Progenitor cell of endocrine pancreas (in vitro differentiated cells): ENCODE results near the gene SLC6A6. TPM values are rescaled to one million over a fixed set of nuclear protein-coding genes. Genes with fewer than 3 reads are reported as not detected.

Source experiments
- DNase-seq: peaks from one replicate; pipeline ENCODE4 v3.0.0; 2021; ENCODE audit warnings: low spot score; ENCODE audit not compliant: unreplicated experiment
- H3K27ac Mint-ChIP-seq: 2 replicates; pipeline ENCODE4 v1.8.0; 2021; ENCODE audit warnings: mild to moderate bottlenecking, moderate library complexity, mixed read lengths
- H3K27me3 Mint-ChIP-seq: 2 replicates; pipeline ENCODE4 v1.8.0; 2021; ENCODE audit warnings: mixed read lengths
- H3K36me3 Mint-ChIP-seq: 2 replicates; pipeline ENCODE4 v1.8.0; 2022; ENCODE audit warnings: mixed read lengths; ENCODE audit not compliant: insufficient read depth
- H3K4me1 Mint-ChIP-seq: 2 replicates; pipeline ENCODE4 v1.8.0; 2021; ENCODE audit warnings: low read depth, mixed read lengths
- H3K4me3 Mint-ChIP-seq: 2 replicates; pipeline ENCODE4 v1.8.0; 2021; ENCODE audit warnings: low read depth, mild to moderate bottlenecking, moderate library complexity, mixed read lengths
- H3K9me3 Mint-ChIP-seq: 2 replicates; pipeline ENCODE4 v1.8.0; 2021; ENCODE audit warnings: low read depth, mixed read lengths
- total RNA-seq: library from RNA; stranded (reverse); gene quantifications from 2 replicates; pipeline ENCODE4 v1.2.1, GENCODE V29; 2021
- TF ChIP-seq, protein P1 (sequence below): fragments of 200-600 bp; sonication (generic); IDR thresholded peaks from one replicate; pipeline ENCODE4 v1.5.0; 2021; ENCODE audit warnings: antibody characterized with exemption, mild to moderate bottlenecking; ENCODE audit not compliant: unreplicated experiment

The SLC6A6 gene
- total RNA-seq, 1 donor from 2014 or later, result 23.8 TPM

DNA sequence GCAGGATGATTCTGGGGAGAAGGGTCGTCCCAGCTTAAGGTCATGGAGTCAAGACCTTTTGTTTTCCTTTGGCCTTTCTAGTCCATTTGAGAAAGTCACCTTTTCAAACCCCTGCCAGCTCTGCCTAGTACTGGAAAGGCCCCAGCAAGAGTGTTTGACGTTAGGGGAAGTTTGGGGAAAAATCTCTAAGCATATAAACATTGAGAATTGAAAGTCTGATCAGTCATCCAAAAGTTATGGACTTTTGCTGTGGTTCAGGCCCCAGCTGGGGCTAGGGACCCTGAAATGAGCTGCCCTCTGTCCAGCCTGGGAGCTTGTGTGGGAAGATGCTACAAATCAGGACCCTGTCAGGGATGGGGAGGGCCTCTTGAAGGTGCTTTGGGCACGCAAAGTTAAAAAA, 21.6 kb downstream of the SLC6A6 start:
- Mint-ChIP-seq H3K36me3 (no peaks in the 10 kb centered on the region), H3K4me1 (peaks cover 8% of the 10 kb centered on the region), H3K27me3 (no peaks in the 10 kb centered on the region), H3K4me3 (no peak overlapping the region), H3K27ac (peak overlapping the region; percentile 33), H3K9me3 (no peaks in the 10 kb centered on the region)
- DNase-seq, result no peak
- TF ChIP-seq, protein P1, sequence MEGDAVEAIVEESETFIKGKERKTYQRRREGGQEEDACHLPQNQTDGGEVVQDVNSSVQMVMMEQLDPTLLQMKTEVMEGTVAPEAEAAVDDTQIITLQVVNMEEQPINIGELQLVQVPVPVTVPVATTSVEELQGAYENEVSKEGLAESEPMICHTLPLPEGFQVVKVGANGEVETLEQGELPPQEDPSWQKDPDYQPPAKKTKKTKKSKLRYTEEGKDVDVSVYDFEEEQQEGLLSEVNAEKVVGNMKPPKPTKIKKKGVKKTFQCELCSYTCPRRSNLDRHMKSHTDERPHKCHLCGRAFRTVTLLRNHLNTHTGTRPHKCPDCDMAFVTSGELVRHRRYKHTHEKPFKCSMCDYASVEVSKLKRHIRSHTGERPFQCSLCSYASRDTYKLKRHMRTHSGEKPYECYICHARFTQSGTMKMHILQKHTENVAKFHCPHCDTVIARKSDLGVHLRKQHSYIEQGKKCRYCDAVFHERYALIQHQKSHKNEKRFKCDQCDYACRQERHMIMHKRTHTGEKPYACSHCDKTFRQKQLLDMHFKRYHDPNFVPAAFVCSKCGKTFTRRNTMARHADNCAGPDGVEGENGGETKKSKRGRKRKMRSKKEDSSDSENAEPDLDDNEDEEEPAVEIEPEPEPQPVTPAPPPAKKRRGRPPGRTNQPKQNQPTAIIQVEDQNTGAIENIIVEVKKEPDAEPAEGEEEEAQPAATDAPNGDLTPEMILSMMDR, result no peak

DNA sequence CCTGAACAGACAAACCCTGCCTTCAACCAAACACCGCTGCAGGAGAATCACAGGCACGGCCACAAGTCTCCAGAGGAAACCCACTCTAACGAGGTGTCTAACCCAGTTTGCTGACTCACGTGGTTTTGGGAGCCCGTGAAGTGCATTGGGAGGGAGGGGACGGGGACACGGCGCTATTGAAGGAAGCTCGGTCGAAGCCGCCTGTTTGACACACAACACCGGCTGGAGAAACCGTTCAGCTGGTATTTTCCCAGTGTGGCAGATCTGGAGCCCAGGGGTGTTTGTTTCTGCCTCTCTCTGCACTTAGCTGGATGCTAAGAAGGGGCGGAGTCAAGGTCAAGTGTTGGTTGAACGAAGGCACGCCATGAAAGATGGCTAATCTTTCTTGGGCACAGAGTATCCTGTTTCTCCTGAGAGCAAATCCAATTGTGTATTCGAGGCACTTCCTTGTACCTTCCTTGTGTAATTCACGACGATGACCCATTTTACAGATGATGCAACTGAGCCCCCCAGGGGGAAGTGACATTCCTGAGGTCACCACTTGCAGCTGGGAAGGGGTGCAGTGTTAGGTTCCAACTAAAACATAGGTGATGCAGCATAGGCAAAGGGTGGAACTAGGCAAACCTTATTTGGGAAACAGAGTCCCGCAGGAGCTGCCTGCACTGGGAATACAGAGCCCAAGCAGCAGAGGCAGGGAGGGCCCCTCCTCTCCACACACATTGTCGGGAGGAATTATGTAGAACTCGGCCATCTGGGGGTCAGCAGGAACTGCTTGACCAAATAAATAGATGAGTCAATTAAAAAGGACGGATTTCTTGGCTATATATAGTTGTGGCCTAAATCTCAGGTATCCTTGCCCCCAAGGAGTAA, 22.5 kb downstream of the SLC6A6 start:
- peak overlapping the region; percentile 54 for H3K27ac Mint-ChIP-seq
- DNase-seq, result no peak

DNA sequence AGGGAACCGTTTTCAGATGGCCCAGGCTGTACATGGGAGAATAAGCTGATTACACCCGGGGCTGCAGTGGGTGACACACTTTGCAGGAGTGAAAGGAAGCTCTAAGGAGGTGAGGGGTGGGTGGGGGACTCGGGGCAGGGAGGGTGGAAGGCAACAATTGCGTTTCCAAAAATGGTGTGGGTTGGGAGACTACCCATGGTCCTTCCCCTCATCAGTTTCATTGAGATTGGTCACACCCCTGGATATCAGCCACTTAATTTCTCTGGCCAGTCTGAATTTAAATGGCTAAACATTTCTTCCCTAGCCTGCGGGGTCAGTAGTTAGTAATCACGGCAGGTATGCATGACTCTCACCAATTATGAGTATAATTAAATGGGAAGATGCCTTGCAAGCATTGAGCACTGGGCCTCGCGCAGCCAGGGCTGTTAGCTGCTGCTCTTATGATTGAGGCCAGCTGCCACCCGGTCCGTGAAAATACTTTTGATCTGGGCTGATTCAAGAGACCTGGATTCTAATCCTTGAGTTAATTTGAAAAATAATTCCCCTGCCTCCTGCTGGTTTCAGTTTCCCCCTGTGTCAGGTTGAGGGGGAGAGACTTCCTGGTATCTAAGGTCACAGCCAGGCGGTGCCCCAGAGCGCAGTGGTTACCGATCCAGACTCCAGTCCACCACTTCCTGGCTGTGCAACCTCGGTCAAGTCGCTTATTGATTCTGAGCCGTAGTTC, 23.3 kb downstream of the SLC6A6 start:
- Mint-ChIP-seq H3K4me1 (peaks cover 2% of the 10 kb centered on the region), H3K9me3 (no peaks in the 10 kb centered on the region), H3K36me3 (no peaks in the 10 kb centered on the region), H3K4me3 (no peak overlapping the region), H3K27me3 (no peaks in the 10 kb centered on the region), H3K27ac (no peak overlapping the region)
- no peak for DNase-seq
- TF ChIP-seq, protein P1, result no peak

More for the DNA sequence above, 22.5 kb downstream of the SLC6A6 start:
- H3K4me3 Mint-ChIP-seq, result no peak overlapping the region
- peaks cover 3% of the 10 kb centered on the region for H3K4me1 Mint-ChIP-seq
- H3K9me3 Mint-ChIP-seq, result no peaks in the 10 kb centered on the region
- H3K27me3 Mint-ChIP-seq, result no peaks in the 10 kb centered on the region
- TF ChIP-seq, protein P1, result no peak
- no peaks in the 10 kb centered on the region for H3K36me3 Mint-ChIP-seq

DNA sequence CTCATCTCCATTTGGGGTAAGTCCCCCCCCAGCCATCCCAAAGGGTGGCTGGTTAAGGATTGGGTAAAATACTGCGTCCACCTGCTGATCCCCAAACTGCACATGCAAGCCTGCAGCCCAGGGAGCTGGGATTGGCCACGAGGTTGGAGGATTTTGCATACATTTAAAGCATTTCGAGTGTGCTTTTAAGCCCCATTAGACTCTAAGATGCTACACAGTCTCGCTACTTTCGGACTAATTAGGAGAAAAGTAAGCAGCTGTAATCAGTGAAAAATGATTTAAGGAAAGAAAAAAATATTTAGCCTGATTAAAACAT, 23.9 kb downstream of the SLC6A6 start:
- Mint-ChIP-seq H3K9me3 (no peaks in the 10 kb centered on the region), H3K4me3 (no peak overlapping the region), H3K27me3 (no peaks in the 10 kb centered on the region), H3K4me1 (peaks cover 1% of the 10 kb centered on the region), H3K36me3 (no peaks in the 10 kb centered on the region), H3K27ac (no peak overlapping the region)
- TF ChIP-seq, protein P1, result no peak
- DNase-seq, result no peak

DNA sequence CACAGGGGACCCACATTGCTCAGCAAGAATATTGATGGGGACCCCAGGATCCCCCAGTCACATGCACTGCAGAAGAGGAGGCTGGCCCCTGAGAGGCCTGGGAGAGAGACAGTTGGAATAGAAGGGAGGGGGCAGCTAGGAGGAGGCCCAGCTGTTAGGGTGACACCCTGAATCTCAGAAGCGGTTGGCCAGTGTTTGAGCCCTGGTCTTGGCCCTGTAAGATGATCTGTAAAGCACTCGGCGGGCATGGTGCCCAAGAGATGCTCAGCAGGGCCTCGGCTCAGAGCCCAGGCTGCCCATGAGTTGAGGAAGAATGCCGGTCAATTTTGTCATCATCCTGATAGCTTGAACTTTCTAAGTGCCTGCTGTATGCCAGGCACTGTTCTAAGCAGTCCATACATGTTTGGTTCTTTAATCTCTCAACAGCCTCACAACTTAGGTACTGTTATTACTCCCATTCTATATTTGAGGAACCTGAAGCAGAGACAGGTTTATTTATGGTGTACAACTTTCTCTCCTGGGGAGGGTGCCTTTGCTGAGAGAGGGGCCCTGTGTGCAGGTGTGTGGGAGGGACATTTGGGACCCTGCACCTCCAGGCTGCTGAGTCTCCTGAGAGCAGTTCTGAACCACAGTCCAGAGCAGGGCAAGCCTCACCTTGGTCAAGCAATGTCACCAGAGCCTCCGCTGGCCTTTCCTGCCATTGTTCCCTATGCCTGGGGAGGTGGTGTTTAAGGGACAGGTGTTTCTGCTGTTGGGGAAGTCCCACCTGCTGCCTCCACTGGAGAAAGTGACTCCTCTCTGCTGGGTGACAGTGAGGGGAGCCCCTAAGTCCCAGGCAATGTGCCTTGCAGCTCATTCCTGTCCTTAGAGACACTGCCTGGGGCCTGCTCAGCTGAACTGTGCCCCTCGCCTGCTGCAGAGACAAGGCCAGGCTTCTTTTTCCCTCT, 26.0 kb downstream of the SLC6A6 start:
- no peak overlapping the region for H3K27ac Mint-ChIP-seq
- H3K9me3 Mint-ChIP-seq, result no peaks in the 10 kb centered on the region
- no peaks in the 10 kb centered on the region for H3K36me3 Mint-ChIP-seq
- H3K4me1 Mint-ChIP-seq, result peaks cover 7% of the 10 kb centered on the region
- no peak overlapping the region for H3K4me3 Mint-ChIP-seq
- no peak for DNase-seq
- H3K27me3 Mint-ChIP-seq, result no peaks in the 10 kb centered on the region
- TF ChIP-seq, protein P1, result no peak
